Fibroblast of the conjunctiva (primary cell): ENCODE data around the gene ABHD11.

Source experiments
- DNase-seq: peaks from one replicate; pipeline ENCODE4 v3.0.0-alpha.2; 2010; ENCODE audit warnings: low read depth

ABHD11 gene

GRCh38 chr7:73700581-73701134 lies 37.9 kb downstream of the ABHD11 start:
- no peak for DNase-seq

- no peak for DNase-seq
These were observed 38.6 kb downstream of the ABHD11 start for GRCh38 chr7:73700069-73700423.

GRCh38 chr7:73699370-73700068 lies 39.1 kb downstream of the ABHD11 start:
- no peak for DNase-seq

GRCh38 chr7:73698410-73698809 lies 40.2 kb downstream of the ABHD11 start:
- no peak for DNase-seq

GRCh38 chr7:73696372-73696771 lies 42.2 kb downstream of the ABHD11 start:
- no peak for DNase-seq

- no peak for DNase-seq
These were observed 48.0 kb downstream of the ABHD11 start for GRCh38 chr7:73690646-73691045.

GRCh38 chr7:73688288-73688687 lies 50.3 kb downstream of the ABHD11 start:
- DNase-seq: no peak
